DMS153 treated with DMSO at 0.1 percent for 48 hours (cell line): ENCODE data around the gene DPH1.

Experiments used
- DNase-seq: peaks from one replicate; lab custom pipeline; 2025; ENCODE audit not compliant: unreplicated experiment; lab: John Stamatoyannopoulos, UW

The DPH1 gene

DNA sequence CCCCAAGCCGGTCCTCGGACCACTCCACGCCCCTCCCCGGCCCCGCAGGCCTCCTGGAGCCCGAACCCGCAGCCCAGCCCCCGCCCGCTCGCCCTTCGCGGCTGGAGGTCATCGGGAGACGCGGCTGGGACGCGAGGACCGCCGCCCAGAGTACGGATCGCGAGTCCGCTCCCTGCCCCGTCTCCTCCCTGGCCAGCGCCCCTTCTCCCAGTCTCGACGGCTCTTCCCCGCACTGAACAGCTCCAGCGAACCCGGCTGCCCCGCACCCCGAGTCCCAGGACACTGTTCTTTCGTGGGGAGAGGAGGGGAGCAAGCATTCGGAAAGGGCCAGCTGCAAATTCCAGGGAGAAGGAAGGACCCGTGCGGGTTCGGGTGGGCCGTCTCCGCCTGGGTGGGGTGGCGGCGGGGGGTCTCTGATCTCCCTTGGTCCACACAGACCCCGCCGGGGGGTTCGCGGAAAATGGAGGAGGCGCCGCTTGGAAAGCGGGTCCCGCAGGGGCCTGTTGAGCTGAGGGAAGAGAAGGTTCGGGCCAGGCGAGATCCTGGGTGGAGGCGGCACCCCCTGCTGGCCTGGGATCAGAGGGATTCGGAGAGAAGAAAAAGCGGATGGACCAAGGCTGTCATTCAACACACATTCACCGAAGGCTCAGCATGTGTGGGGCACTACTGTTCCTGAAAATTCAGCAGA lies 4.2 kb upstream of the DPH1 start:
- DNase-seq = peak; percentile 14

DNA sequence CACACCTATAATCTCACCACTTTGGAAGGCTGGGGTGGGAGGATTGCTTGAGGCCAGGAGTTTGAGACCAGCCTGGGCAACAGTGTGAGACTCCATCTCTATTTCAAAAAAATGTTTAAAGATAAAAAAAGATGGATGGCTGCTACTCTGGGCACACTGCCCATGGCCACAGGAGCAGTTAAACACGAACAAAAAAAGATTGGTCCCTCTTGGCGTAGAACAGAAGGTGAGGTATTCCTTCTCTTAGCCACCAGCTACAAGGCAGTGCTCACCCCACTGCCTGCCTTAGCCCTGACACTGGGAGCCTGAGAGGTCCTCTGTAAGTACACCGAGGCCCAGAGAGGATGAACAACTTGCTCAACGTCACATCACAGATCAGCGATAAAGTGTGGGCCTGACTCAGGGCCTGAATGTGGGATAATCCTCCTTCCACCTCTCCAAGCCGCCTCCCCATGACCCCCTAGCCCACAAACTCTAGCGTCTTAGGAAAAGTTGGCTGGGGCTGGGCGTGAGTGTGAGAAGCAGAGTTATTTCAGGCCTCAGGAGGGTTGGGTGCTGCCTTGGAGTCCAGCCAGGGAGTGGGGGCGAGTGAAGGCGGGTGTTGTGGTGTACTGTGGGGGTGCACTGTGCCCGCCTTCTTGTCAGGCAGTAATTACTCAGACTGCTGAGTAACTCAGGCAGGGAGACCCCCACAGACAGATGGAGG lies 2.3 kb upstream of the DPH1 start:
- no peak for DNase-seq

DNA sequence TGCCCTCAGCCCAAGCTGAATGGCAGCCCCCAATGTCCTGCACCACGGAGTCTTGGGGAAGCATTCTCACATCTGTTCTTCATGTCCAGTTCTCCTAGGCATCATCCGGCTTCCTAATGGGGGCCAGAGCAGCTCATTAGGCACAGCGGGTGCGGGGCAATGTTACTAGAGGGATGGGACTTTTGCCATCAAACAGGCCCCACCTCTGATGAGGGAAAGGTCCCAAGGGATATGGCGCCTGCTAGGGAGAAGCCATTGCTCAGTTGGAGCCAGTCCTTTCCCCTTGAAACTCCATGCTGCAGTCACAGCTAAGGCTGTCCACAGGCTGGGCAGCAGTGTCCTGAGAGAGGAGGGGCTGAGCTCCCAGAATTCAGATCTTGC lies 1.7 kb upstream of the DPH1 start:
- DNase-seq = no peak

DNA sequence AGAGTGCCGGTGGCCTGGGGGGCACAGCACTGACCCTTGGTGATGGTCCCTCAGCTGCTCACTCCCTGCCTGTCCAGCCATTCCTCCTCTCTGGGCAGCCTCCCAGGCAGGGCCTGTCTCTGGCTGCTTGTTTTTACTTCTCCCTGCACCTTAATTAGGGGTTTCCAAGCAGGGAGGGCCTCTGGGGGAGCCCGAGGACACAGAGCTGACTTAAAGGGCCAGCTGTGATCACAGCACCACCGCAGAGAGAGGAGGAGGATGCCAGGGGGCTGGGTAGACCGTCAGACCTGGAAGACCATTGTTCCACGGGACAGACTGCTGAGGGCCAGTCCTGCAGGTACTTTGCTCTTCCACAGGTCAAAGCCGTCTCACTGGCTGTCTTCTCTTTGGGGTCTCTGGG lies 1.2 kb upstream of the DPH1 start:
- DNase-seq = no peak

DNA sequence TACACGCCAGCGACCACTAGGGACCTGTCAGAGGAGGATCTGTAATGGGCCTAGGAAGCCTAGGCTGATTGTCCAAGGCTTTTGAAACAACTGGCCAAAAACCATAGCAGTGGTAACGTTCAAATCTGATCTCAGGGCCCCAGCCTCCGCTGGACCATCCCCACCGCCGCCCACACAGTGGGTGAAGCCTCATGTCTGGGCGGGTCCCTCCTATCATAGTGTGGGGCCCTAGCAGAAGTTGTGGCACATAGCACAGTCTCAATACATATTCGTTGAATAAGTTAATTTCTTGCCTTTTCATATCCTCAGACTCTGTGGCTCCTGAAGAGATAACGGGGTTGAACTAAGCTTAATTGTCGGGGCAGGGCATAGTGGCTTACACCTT lies 818 bp downstream of the DPH1 start:
- no peak for DNase-seq

DNA sequence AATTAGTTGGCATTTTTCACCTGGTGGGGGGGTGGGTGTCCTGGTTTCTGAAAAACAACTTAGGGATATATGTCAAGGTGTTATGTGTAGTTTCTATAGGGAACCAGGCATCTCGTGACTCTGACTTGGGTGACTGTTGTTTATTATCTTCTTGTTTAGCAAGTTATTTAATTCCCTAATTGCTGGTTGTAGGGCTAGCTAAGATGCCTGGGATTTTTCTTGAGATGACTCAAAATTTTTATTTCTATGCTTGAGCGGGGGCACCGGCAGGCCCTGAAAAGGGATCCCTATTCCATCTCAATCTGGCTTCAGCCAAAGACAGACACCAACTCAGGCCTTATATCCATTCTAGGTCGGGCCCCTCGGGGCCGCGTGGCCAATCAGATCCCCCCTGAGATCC lies 3.2 kb downstream of the DPH1 start:
- DNase-seq = no peak

DNA sequence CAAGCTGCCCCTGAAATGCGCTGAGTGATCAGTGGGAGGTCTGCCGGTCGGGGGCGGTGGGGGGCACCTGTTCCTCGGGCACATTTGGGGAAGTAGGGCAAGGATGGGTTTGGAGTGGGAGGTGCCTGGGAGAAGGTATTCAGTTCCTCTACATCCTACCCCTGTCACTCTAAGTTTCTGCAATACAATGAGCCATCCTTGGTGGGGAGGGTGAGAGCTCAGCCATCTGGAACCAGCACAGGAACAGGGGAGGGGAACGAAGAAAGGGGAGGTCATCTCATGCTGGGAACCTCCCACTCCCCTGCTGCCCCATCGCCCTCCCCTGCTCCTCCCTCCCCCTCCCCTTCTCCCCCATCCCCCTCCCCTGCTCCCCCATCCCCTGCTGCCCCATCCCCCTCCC lies 4.2 kb downstream of the DPH1 start:
- no peak for DNase-seq

DNA sequence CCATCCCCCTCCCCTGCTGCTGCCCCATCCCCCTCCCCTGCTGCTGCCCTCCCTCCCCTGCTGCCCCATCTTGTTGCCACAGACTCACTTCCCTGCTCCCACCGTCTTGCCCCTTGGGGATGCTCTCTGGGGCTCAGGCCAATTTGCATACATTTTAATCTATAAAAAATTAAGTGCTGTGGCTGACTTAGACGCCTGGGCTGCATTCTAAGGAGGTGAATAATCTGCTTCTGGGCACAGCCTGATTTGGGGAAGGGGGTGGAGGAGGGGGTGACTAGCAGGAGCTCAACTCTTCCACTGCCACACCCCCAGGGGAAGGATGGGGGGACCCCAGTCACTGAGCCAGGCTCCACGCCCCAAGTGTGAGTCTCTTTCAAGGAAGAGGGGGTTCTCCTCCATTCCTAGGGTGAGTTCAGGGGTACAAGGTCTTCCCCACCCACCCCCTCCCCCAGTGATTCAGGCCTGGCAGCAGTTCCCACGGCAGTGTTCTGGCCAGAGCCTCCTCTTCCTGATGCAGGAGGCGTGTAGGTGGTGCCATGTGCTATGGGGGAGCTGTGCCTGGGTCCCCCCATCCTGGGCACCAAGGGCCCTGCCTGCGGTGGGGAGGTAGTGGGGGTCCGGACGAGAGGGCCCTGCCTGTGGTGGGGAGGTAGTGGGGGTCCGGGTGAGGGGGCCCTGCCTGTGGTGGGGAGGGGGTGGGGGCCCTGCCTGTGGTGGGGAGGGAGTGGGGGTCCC lies 5.0 kb downstream of the DPH1 start:
- no peak for DNase-seq

DNA sequence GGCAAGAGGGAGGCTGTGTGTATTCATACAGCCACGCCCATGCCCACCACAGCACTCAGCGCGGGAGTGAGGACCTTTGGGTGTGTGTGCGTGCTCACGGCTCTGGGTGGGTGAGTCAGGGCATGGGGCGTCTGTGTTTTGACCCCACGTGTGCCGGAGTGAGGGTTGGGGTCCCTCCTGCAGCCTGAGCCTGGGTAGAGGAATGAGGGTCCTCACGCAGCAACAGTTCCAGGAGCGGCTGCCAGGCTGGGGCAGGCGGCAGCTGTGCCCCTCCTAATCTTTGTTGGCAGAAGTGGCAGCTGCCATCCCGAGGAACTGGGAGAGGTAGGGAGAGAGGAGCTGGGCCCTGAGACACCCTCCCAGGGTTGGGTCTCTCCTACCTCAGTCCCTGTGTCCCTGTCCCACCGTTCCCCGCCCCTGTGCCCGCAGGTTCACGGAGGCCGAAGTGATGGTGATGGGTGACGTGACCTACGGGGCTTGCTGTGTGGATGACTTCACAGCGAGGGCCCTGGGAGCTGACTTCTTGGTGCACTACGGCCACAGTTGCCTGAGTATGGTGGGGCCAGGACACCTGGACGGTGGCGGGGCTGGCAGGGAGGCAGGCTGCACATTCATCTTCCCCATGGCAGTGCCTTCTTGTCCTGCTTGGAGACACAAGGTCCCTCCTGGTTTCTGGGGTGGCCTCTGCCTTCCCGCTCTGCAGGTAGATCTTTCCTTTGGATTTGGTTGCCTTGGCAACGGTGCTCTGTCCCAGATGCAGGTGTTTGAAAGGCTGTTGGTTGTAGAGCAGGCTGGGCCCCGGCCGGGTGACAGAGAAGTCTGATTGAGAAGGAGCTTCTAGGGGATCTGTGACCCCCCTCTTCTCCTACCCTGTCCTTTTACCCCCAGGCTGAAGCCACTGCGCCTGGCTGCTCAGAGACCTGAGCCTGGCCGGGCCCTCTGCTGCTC lies 5.9 kb downstream of the DPH1 start:
- no peak for DNase-seq

DNA sequence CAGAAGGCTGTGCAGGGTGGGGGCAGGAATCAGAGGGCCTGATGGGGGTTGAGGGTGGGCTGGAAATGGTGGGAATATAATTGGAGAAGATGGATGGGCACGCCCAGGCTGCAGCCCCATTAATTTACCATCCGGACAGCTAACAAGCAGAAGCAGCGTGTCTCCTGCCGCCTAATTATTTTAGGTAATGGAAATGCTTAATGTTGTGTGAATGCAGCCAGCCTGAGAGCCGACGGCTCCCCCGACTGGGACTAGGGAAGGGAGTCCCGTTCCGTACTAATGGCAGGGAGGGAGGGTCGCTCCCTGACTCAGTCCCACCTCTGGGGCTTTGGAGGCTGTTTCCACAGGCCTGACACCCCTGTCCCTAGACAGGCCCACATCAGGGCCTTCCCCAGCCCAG lies 7.2 kb downstream of the DPH1 start:
- no peak for DNase-seq

DNA sequence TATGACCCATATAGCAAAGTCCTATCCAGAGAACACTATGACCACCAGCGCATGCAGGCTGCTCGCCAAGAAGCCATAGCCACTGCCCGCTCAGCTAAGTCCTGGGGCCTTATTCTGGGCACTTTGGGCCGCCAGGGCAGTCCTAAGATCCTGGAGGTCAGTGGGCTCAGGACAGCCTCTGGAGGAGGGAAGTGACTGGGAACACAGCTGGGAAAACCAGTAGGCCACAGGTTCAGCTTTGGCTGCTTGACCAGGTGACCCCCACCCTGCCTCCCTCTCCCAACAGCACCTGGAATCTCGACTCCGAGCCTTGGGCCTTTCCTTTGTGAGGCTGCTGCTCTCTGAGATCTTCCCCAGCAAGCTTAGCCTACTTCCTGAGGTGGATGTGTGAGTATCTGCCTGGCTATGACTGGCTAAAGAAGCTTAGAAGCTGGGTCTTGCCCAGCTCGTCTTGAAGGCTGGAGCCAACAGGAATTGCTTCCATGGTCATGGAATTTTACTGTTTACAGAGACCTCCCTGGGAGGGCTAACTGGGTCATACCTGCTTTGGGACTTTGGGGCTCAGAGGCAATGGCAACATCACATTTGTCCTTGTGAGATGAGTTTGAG lies 10.4 kb downstream of the DPH1 start:
- DNase-seq = no peak

DNA sequence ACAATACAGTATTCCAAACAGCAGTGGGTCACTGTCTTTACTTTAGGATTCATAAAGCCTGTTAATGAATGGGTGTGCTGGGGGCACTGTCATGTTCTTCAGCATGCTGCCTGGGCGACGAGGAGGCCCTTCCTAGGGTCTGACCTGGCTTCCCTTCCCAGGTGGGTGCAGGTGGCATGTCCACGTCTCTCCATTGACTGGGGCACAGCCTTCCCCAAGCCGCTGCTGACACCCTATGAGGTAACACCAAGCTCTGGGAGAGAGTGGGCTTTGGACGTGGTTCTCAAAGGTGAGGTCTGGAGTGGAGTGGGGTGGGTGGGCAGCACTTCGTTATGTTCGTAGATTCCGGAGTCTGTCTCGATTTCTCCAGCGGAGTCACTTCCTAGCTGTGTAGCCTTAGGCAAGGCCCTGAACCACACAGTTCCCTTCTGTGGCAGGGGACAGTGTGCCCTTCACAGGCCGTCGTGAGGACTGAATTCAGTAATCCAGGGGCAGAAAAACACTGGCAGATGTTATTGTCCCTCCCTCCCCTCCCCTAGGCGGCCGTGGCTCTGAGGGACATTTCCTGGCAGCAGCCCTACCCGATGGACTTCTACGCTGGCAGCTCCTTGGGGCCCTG lies 11.1 kb downstream of the DPH1 start:
- DNase-seq = no peak

DNA sequence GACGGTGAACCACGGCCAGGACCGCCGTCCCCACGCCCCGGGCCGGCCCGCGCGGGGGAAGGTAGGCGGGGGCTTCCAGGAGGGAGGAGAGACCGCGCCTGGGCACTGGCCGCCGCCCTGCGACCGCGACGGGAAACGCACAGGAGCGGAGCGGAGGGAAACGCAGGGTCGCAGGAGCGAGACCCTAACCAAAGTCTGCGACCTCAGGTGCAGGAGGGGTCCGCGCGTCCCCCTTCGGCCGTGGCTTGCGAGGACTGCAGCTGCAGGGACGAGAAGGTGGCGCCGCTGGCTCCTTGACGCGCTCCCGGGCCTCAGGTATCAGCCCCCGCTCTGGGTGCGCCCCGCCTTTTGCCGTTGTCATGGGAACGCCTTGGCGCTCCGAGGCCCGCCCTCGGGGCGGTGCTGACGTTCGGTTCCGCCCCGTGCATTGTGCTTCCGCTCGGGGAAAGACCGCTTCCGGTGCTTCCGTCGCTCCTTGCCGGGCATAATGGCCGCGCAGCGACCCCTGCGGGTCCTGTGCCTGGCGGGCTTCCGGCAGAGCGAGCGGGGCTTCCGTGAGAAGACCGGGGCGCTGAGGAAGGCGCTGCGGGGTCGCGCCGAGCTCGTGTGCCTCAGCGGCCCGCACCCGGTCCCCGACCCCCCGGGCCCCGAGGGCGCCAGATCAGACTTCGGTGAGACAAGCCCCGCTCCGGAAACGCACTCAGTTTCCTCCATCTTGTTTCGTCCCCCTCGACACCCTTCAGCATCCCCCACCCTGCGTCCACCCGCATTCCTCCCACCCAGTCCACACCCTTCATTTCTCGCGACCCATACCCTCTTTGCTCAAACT lies 11.8 kb downstream of the DPH1 start, which contains the start of gene OVCA2:
OVCA2 (plus strand) TSS at position 462 of the 829 bp plus-strand sequence; CDS start at position 488, 26 bp downstream.
- DNase-seq = peak; percentile 62

DNA sequence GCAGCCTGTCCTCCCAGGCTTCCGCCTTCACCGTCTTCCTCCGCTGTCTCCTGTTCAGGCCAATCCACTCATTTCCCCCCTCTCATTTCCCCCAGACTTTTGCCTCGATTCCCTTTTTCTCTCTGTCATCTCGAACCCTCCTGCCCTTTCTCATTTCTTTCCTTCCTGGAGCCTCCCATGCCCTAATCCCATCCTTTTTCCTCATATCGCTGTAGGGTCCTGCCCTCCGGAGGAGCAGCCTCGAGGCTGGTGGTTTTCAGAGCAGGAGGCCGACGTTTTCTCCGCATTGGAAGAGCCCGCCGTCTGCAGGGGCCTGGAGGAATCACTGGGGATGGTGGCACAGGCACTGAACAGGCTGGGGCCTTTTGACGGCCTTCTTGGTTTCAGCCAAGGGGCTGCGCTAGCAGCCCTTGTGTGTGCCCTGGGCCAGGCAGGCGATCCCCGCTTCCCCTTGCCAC lies 12.5 kb downstream of the DPH1 start:
- DNase-seq = no peak

DNA sequence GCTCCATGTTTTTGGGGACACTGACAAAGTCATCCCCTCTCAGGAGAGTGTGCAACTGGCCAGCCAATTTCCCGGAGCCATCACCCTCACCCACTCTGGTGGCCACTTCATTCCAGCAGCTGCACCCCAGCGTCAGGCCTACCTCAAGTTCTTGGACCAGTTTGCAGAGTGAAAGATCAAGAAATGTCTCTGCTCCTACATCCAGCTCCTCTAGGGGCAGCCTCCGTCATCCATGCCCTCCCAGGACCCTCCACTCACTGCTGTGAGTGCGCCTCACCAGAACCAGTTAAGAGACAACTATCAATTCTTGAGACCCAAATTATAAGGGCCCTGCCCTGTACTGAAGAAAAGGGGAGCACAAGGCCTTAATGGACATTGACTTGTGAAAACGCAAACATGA lies 13.0 kb downstream of the DPH1 start:
- DNase-seq = no peak

DNA sequence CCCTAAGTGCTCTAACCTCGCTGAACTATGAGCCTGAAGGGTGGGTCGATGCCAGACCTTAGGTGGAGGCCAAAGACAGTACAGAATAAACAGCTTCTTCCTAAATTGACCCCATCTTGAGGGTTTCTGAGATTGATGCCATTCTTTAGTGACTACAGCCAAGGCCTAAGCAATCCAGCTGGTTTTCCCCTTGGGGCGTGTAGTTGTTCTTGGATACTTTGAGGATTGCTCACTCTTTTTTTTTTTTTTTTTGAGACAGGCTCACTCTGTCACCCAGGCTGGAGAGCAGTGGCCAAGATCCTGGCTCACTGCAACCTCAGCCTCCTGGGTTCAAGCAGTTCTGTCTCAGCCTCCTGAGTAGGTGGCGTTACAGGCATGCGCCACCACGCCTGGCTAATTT lies 13.8 kb downstream of the DPH1 start:
- no peak for DNase-seq

DNA sequence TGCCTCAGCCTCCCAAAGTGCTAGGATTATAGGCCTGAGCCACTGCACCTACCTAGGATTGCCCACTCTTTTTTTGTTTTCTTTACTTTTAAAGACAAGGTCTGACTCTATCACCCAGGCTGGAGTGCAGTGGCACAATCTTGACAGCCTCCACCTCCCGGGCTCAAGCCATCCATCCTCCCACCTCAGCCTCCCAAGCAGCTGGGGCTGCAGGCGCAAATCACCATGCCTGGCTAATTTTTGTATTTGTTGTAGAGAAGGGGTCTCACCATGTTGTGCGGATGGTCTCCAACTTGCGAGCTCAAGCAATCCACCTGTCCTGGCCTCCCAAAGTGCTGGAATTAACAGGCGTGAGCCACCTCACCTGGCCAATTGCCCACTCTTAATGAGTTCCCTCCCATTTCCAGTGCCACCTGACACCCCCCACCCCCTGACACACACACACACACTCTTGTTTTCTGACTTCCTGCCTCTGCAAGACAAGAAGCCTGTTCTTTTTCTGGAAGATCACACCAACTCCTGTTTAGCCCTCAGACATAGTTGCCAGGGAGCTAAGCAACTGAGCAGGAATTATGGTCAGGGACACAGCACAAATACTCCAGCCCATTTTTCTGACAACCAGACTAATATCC lies 14.4 kb downstream of the DPH1 start:
- DNase-seq = no peak

DNA sequence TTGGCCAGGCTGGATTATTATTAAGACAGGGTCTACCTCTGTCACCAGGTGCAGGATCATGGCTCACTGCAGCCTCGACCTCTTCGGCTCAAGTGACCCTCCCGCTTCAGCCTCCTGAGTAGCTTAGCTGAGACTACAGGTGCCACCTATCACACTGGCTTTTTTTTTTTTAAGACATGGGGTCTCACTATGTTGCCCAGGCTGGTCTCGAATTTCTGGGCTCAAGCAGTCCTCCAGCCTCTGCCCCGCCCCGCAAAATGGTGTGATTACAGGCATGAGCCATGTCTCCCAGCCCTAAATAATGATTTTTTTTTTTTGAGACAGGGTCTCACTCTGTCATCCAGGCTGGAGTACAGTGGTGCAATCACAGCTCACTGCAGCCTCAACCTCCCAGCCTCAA lies 17.6 kb downstream of the DPH1 start:
- DNase-seq = no peak

DNA sequence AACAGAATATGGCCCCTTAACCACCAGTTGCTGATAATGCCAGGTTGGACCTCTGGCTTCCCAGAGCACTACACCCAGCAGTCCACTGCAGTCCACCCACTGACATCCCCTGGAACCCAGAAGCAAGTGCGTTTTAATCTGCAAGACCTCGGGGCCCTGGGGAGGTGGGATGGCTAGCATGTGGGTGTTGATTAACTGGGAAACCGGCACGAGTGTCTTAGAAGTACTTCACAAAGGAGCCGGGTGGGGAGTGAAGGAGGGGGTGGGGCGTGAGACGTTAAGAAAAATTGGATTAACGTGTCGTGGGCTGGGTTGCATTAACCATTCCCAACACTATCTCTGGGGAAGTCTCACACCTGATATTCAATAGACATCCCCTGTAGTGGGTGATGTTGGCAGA lies 18.9 kb downstream of the DPH1 start:
- DNase-seq = no peak
